NT2/D1 (cell line): ENCODE results near the gene CENPF.

Source experiments
- DNase-seq: peaks from one replicate; pipeline ENCODE4 v3.0.0-alpha.2; 2011; ENCODE audit warnings: low read depth, low spot score
- H3K27me3 ChIP-seq: 2 replicates; pipeline ENCODE4 v1.6.0; 2011; ENCODE audit warnings: mild to moderate bottlenecking; ENCODE audit not compliant: insufficient read length, insufficient read depth
- H3K36me3 ChIP-seq: 2 replicates; pipeline ENCODE4 v1.6.1; 2011; ENCODE audit warnings: mild to moderate bottlenecking, low read length, mixed read lengths; ENCODE audit not compliant: insufficient read depth, insufficient read length
- H3K4me1 ChIP-seq: 2 replicates; pipeline ENCODE4 v1.5.1; 2011; ENCODE audit not compliant: insufficient read depth, insufficient read length
- H3K4me3 ChIP-seq: 2 replicates; pipeline ENCODE4 v1.5.1; 2011; ENCODE audit warnings: low read depth; ENCODE audit not compliant: insufficient read length
- H3K9ac ChIP-seq: 2 replicates; pipeline ENCODE4 v1.6.0; 2011; ENCODE audit warnings: low read depth; ENCODE audit not compliant: insufficient read length
- H3K9me3 ChIP-seq: 2 replicates; pipeline ENCODE4 v1.5.1; 2011; ENCODE audit warnings: mild to moderate bottlenecking, low read length; ENCODE audit not compliant: insufficient read depth
- SUZ12 ChIP-seq: IDR thresholded peaks from 2 replicates; pipeline ENCODE4 v1.6.1; 2011; ENCODE audit not compliant: insufficient read length, insufficient read depth; ENCODE audit errors: extremely low read depth
- YY1 ChIP-seq: IDR thresholded peaks from 2 replicates; pipeline ENCODE4 v1.6.1; 2011; ENCODE audit not compliant: insufficient read length, insufficient read depth
- ZNF274 ChIP-seq: IDR thresholded peaks from 2 replicates; pipeline ENCODE4 v1.6.1; 2011; ENCODE audit warnings: mild to moderate bottlenecking, low read depth, low read length

CENPF gene

GRCh38 chr1:214658175-214658574, 55.2 kb downstream of the CENPF start:
- no peak for TF ChIP-seq ZNF274
- TF ChIP-seq YY1: no peak
- TF ChIP-seq SUZ12: no peak
- Histone ChIP-seq H3K36me3 (peaks cover 95% of the 10 kb centered on the region), H3K9ac (no peak overlapping the region), H3K9me3 (no peaks in the 10 kb centered on the region), H3K4me3 (no peak overlapping the region), H3K4me1 (no peaks in the 10 kb centered on the region), H3K27me3 (no peaks in the 10 kb centered on the region)
- DNase-seq: no peak

DNA sequence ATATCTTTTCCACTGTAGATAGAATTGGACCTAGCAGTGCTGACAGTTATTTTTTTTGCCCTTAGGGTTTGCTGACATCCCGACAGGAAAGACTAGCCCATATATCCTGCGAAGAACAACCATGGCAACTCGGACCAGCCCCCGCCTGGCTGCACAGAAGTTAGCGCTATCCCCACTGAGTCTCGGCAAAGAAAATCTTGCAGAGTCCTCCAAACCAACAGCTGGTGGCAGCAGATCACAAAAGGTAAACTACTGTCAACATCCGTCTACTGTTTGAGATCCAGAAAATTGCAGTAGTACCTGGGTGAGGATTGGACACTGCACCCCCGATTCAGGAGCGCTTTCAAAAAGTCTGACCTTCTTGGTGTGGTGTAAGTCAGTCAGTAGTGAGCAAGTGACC, 55.8 kb downstream of the CENPF start:
- no peak for DNase-seq
- H3K36me3 ChIP-seq: peaks cover 95% of the 10 kb centered on the region

DNA sequence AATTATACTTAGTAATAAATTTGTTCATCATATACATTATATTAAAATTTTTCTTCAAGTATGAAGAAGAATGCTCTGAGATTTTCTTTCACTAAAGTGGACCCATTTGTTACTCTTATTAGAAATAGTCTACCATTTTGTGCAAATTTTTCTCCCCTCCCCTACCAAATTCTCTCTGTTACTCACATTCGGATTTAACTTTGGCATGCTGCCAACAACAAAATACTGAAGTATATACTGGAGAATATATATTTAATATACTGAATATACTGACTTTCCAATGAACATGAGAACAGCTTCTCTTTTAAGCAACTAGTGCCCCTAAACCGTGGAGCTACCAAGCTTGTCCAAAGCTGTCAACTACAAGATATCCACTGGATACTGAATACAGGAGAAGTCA, 57.2 kb downstream of the CENPF start:
- Histone ChIP-seq H3K27me3 (no peaks in the 10 kb centered on the region), H3K4me3 (no peak overlapping the region), H3K4me1 (no peaks in the 10 kb centered on the region), H3K9ac (no peak overlapping the region), H3K36me3 (peaks cover 97% of the 10 kb centered on the region), H3K9me3 (no peaks in the 10 kb centered on the region)
- no peak for DNase-seq
- TF ChIP-seq SUZ12 (no peak), ZNF274 (no peak), YY1 (no peak)

More for the DNA sequence above, 55.8 kb downstream of the CENPF start:
- Histone ChIP-seq H3K9ac (no peak overlapping the region), H3K4me3 (no peak overlapping the region), H3K4me1 (no peaks in the 10 kb centered on the region), H3K27me3 (no peaks in the 10 kb centered on the region), H3K9me3 (no peaks in the 10 kb centered on the region)
- no peak for TF ChIP-seq ZNF274
- no peak for TF ChIP-seq YY1
- no peak for TF ChIP-seq SUZ12

DNA sequence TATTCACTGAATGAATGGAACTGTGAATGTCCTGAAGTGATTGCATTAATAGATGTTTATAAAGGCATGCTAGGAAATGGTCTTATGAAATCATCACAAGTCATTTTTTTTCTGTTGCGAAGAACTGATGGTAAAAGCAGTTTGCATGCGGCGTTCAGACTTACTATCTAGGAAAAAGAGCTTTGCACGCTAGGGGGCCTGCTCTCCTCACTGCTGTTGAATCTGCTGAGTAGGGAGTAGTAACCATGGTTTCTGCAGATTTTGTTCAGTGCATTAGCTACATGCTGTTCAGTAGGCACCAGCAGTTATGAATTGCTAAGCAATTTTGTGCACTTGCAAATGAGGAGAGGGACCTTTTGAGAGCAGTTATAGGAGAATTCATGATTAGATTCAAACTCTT, 57.9 kb downstream of the CENPF start:
- peaks cover 97% of the 10 kb centered on the region for H3K36me3 ChIP-seq
- TF ChIP-seq YY1 (no peak), SUZ12 (no peak), ZNF274 (no peak)
- H3K4me1 ChIP-seq: no peaks in the 10 kb centered on the region
- no peak for DNase-seq
- no peaks in the 10 kb centered on the region for H3K9me3 ChIP-seq
- H3K9ac ChIP-seq: no peak overlapping the region
- H3K4me3 ChIP-seq: no peak overlapping the region
- H3K27me3 ChIP-seq: no peaks in the 10 kb centered on the region

DNA sequence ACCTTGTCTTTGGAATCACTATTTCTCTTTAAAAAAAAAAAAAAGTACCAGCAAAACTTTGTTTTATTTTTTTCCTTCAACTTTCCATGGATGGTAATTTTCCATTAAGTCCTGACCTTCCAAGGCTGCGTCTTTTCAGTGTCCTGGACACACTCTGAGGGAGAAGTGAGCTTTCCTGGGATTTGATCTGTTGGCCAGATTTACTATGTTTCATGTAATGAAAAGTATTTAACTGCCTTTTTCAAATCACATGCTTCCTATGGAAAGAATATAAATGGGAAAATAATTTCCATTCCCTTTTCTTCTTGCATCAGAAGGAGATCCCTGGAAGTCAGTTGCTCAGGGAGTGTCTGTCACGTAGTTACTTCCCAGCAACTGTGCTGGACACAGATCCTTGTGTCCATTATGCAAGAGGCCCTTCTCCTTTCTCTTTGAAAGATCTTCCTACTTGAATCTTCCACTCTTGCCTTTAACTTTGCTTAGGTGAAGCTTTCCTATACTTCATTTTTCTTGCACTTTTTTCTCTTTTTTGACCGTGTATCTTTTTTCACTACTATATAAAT, 59.3 kb downstream of the CENPF start:
- H3K4me1 ChIP-seq: no peaks in the 10 kb centered on the region
- H3K9ac ChIP-seq: no peak overlapping the region
- no peaks in the 10 kb centered on the region for H3K9me3 ChIP-seq
- no peaks in the 10 kb centered on the region for H3K27me3 ChIP-seq
- peaks cover 97% of the 10 kb centered on the region for H3K36me3 ChIP-seq
- H3K4me3 ChIP-seq: no peak overlapping the region
- TF ChIP-seq YY1: no peak
- no peak for TF ChIP-seq ZNF274
- TF ChIP-seq SUZ12: no peak
- DNase-seq: no peak

DNA sequence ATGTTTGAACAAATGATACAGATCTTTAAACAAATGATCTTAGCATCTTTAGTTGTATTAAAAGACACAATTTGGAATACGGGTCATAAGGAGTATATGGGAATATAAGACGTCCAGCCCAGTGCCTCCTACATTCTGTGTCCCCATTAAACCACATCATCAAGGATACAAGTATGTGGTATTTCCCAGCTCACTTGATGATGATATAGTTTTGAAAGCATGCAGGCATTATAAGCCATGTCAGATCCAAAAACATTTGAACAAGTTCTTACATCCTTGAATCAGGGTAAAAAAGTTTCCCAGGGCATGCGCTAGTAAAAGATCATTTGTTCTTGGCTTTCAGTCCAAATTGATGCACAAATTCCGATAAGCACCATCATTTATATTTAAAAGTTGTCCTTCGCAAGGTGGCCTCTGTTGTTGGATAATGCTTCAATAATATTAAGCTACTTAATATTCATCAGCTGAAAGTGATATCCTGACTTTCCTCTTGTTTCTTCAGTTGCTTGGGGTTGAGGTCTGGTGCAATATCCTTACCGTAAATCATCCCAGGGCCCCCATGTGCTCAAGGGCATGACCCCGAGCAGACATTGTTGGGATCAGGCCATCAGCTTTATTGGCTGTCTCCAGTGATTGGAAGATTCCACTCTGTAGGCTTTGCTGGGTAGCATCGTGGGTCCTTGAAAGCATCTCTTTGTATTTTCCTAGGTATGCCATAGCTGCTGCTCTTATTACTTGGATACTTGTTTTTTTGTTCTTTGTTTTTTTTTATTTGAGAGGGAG, 61.8 kb downstream of the CENPF start:
- Histone ChIP-seq H3K4me1 (no peaks in the 10 kb centered on the region), H3K36me3 (peaks cover 86% of the 10 kb centered on the region), H3K9ac (no peak overlapping the region), H3K27me3 (no peaks in the 10 kb centered on the region), H3K9me3 (no peaks in the 10 kb centered on the region), H3K4me3 (no peak overlapping the region)
- TF ChIP-seq ZNF274: no peak
- TF ChIP-seq SUZ12: no peak
- TF ChIP-seq YY1: no peak
- no peak for DNase-seq

- no peak for TF ChIP-seq SUZ12
- no peak for TF ChIP-seq YY1
- TF ChIP-seq ZNF274: no peak
- DNase-seq: no peak
- no peak overlapping the region for H3K9ac ChIP-seq
- H3K4me1 ChIP-seq: no peaks in the 10 kb centered on the region
- H3K36me3 ChIP-seq: peaks cover 78% of the 10 kb centered on the region
- H3K4me3 ChIP-seq: no peak overlapping the region
- no peaks in the 10 kb centered on the region for H3K9me3 ChIP-seq
- no peaks in the 10 kb centered on the region for H3K27me3 ChIP-seq
Observed at GRCh38 chr1:214665606-214666110, 62.7 kb downstream of the CENPF start.
